GDM1 (cell line): ENCODE data around the gene TNFAIP8L2.

Experiments used
- DNase-seq: peaks from one replicate; lab custom pipeline; 2025; lab: John Stamatoyannopoulos, UW

Gene TNFAIP8L2

DNA sequence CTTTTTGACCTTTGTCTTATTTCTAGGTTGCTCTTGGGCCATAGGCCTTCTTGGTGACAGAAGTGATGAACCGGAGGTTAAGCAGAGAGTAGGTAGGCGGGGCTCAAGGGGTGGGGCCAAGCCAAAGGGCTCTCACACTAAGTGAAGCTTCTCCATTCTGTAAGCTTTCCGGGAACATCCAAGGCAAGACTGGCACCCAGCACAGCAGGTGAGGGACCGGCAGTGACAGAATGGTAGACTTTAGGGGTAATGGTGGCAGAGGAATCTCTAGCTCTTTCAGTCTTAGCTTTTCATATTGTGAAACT, at the start of gene TNFAIP8L2:
TNFAIP8L2 (plus strand) TSS at position 135 of the 305 bp plus-strand sequence. CDS start 2,049 bp downstream, outside the sequence.
- peak; percentile 72 for DNase-seq

DNA sequence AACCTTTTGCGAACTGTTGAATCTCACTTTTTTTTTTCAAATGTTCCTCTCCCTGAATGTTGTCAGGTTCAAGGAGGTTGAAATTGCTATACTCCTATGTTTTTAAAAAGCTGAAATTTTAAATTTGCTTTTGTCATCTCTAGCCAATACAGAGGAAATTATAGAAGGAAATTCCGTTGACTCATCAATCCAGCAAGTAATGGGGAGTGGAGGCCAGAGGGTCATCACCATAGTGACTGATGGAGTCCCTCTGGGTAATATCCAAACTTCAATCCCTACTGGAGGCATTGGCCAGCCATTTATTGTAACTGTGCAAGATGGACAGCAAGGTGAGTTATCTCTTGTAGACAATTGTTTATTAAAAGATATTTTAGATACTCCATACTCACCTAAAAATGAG, 49.6 kb upstream of the TNFAIP8L2 start:
- no peak for DNase-seq

DNA sequence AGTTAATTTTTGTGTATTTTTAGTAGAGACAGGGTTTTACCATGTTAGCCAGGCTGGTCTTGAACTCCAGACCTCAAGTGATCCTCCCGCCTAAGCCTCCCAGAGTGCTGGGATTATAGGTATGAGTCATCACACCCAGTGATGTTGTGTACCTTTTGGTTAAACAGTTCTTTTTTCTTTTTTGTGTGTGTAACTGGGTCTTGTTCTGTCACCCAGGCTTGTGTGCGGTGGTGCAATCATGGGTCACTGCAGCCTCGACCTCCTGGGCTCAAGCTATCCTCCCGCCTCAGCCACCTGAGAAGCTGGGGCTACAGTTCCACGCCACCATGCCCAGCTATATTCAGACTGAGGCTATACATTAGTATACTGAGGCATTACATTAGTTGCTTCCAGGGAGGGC, 48.1 kb upstream of the TNFAIP8L2 start:
- no peak for DNase-seq

DNA sequence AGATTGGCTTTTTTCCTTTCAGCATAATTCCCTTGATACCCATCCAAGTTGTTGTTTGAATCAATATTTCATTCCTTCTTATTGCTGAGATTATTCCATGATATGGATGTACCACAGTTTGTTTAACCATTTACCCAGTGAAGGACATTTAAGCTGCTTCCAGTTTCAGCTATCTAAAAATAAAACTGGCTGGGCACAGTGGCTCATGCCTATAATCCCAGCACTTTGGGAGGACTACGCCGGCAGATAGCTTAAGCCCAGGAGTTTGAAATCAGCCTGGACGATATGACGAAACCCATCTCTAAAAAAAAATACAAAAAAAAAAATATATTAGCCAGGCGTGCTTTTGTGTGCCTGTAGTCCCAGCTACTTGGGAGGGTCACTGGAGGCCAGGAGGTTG, 42.6 kb upstream of the TNFAIP8L2 start:
- no peak for DNase-seq

DNA sequence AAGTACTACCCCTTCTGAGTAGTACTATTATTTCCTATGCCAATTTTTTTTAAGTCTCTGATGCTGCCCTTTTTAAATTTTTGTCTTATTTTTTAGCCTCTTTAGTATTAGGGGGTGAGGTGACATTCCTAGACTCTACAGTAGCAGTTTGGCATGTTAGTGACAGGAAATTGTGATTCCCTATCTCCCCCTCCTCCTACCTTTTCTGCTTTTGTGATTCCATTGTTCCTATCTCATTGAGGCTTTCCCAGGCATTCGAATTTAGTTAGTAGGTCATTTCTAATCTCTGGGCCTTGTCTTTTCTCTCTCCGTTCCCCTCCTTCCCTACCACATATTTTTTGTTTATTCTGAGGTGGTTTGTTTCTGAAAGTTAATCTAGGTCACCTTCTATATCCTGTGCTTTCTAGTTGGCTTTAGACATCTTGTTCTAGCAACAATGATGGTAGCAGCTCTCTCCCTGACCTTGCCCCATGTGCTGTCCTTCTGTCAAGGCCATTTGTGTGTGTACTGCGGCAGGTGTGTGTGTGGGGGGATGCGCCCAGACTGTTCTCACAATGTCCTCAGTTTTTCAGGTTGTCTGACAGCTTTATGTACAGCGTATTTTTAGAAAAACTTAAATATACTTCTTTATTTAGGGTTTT, 31.6 kb upstream of the TNFAIP8L2 start:
- no peak for DNase-seq

DNA sequence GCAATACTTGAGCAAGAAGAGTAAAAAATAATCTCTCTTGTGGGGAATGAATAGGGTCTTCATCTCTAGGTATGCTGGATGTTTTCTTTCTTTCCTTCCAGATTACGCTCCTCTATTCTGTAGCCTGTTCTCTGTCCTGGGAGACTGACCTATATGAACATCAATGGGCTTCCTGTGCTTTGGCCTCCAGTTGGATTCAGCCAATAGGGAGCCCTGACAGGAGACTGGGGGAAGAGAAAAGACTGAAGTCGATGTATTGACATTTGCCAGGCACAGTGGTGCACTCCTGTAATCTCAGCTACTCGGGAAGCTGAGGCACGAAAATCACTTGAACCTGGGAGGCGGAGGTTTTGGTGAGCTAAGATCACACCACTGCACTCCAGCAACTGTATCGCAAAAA, 27.6 kb upstream of the TNFAIP8L2 start:
- no peak for DNase-seq

DNA sequence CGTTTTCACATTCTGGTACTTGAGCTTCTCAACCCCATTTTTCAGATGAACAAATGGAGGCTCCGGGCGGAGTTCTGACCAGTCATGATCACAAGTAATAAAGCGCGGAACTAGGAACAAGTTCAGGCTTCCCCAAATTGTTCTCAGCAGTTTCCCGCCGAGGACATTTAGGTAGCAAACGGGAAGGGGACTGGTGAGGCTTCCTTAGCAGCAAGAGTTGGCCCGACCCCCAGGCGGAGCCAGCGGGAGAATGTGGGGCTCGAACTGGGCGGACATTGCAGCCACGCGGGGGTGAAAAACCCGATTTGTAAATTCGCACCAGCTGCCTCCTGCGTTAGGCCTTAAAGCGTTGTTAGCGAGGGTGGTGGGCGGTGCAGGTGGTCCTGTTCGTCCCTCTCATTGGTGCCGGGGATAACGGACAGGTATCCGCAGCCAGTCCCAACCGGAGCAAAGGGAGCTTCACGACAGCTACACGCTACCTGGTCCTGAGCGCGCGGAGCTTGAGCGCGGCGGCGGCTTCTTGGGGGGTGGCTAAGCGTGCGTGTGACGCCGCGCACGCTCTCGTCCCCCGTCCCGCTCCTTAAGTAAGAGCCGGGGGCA, 25.4 kb upstream of the TNFAIP8L2 start:
- DNase-seq, result no peak

DNA sequence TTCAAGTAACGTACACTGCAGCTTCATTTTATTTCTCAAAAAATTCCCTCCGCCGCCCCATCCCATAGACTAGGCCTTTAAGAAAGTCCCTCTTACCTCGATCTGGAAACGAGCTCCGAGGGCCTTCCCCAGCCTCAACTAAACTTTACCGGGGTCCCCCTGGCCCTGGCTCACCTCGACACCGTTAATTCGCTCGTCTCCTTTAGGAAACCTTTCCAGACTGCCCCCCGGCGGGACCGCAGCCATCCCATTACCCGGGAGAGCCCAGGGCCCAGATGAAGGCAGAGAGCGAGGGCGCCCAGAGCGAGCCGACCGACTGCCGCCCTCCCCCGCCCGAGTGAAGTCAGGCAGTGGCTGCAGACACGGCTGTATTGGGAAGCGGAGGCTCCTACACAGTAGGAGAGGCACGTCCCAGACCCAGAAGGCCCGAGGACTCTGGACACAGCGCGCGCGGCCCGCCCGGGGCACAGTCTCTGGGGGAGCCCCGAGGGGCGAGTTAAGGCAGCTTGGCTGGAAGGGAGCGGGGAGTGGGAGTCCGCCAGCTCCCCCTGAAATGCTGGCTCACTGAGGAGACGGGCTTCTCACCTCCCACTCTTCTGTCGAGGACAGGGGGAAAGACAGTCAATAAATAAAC, 24.6 kb upstream of the TNFAIP8L2 start:
- no peak for DNase-seq

DNA sequence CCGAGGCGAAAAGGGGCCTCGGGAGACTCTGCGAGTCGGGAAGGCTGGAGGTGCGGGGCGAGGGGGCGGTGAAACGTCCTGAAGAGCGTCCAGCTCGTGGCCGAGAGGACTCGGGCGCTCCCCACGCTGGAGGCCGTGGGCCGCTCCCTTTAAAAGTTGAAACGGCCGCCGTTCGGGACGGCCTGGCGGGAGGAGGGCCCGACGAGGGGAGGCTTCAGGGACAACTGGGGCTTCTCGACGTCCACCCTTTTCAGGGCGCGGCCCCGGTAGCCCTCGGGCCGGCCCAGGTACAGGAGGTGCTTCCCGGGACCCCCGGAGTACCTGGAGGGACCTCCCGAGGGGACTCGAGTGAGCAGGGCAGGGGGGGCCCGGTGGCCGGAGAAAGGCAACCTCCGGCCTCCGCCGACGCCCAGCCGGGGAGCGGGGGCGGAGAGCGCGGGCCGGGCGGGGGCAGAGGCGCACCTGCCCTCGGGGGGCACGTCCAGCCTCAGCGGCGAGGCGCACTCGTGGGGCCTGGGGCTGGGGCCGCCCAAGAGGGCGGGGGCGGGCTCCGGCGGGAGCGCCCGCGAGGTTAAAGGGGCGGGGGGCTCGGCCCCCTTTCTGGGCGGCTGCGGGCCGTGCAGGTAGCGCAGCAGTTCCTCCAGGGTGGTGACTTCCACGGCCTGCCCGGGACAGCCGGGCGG, 24.0 kb upstream of the TNFAIP8L2 start:
- no peak for DNase-seq

DNA sequence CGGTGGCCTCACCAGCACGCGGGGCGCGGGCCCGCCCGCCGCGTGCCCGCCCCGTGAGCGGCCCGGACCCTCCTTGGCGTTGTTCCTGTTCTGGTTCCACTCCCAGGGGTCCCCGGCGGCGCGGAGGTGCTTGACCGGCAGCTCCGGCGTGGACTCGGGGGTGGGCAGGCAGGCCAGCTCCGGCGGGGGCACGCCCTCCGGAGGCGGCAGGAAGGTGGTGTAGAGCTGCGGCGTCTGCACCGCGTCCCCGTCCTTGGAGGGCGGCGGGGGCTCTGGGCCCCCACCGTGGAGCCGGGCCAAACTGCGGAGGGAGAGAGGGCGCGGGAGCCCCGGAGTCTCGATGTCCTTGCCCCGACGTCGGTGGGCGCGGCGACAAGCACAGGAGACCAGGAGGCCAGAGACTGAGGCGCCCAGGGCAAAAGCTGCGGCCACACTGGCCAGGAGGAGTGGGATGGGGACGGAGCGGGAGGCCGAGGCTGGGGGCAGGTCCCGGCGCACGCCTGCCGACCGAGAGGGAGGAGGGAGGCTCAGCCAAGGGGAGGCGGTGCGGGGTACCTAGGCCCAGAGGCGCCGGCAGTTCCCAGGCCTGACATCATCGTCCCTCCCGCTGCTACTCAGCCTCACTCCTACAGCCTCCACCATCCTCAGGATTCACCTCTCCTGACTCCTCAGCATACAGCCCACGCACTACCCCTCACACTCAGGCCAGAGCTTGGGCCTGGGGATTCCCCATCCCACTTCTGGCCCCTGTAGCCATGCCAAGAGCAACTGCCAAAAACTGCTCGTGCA, 23.2 kb upstream of the TNFAIP8L2 start:
- DNase-seq, result no peak

DNA sequence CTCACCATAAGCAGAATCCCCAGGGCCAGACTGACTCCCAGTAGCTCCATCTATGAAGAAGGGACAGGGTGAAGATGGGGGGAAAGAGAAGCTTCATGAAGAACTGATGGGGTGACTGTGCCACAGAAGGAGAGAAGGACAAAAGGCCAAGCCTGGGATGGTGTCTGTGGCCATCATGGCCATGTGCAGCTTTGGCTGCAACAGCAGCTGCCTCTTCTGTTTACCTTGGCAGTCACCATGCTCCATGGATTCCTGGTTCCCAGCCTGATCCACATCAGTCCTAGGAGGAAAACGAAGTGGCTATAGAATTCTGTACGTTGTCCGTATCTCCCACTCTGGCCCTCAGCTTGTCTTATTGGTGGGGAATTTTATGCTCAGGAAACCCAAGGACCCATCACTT, 22.1 kb upstream of the TNFAIP8L2 start:
- no peak for DNase-seq

DNA sequence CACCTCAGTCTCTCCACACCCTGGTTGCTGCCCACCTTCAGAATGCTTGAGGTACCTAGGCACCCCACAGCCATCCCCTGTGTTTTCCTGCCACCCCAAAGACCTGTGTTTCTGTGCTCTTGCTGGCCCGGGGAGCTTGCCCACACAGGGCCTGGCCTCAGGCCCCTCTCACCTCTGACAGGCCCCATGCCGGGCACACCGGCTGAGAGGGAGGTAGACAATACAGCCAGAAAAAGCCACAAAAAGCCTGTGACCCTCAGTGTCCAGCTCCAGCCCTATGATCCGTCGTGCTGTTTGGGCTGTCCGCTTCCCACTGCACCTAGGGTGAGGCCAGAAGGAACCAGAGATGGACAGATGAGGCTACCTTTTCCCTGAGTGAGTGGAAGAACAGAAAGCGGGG, 21.5 kb upstream of the TNFAIP8L2 start:
- no peak for DNase-seq

DNA sequence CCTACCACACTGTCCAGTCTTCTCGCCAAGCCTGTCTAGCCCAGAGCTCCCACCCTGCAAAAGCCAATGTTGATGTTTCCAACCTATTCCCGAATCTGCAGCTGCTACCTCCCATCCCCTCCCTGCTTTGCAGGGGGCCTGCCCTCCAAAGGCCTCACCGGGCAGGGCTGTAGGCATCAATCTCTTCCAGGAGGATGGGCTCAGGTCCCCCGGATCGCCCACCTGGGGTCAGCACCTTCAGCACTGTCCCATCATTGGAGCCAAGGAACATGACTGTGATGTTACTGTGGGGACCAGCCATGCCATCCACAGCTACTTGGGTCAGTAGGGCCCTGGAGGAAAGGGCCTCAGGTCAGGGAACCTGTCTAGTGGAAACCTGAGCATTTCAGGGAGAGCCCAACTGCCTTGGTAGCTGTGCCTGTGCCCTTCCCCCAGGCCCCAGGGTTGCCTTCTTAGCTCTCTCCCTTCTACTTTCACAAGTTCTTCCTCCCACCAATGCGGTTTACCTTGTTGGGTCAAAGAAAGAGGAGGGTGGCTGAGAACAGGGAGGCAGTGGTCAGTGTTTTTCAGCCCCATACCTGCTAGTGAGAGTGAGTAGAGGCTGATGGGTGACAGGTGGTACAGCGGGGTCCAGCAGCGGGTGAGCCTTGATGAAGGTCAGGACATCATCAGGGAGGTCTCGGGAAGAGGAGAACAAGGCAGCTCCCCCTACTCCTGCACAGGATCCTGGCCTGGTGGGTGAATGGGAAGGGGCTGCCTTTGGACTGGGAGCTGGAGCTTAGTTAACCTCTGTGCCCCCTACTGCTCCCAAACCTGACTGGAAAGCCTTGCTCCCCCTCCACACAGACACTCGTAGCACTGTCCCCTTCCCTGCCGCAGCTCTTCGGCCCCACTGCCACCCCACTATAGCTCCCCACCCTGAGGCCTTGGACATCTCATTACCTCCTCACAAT, 20.7 kb upstream of the TNFAIP8L2 start:
- no peak for DNase-seq

DNA sequence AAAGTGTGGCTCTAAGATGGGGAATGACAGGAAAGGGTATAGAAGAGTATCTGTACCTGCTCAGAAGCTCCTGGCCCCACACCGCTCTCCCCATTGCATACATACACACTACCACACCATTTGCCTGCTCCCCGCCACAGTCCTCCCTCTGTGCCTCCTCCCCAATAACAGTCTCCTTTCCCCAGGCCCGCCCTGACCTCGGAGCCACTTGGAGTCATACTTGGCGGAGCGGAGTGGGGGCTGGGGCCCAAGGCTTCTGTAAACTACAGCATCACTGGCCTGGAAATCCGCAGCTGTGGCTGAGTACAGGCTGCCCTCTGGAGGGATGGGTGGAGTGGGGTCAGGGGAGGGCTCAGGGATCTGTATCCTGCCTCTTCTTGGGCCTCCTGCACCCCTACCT, 18.7 kb upstream of the TNFAIP8L2 start:
- DNase-seq, result no peak

DNA sequence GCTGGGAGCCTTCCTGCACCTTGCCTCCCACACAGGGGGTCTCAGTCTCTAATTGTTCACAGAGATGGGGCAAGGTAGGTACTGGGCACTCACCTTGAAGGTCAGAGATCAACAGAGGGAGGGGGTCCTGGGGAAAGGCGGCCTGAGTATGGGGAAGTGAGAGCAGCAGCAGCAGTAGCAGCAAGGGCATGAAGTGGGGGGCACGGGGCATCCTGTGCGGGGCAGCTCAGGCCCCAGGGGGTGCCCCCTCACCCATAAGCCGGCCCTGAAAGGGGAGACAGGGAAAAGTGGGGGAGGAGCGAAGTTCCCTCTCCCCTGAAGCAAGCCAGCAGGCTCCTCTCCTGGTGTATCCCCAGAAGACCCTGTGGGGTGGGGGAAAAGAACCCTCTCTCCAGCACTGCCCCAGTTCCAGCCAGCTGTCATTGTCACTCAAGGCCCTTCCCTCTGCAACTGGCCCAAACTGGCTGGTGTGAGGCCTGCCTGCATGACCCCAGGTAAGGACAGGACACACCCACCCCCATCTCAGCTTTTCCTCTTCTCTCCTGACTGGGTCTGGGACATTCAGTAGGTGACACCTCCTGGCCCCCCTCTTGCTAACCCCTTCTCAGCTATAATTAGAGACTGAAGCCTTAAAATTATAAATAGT, 13.9 kb upstream of the TNFAIP8L2 start:
- DNase-seq, result no peak

DNA sequence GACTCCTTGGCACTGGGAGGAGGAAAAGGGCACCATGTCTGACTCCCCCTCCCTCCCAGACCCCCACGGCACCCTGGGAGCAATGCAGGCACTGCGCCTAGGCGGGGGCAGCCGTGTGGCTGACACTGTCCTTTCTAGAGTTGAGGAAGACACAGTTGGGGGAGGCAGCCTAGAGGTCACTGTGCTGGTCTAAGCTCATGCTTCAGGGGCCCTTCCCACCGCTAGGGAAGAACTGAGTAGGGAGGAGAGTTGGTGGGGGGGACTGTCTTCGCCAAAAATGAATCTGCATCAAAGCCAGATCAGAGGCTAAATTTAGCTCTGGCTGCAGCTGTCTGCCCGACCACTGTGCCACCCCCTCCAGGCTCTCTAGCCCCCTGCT, 13.4 kb upstream of the TNFAIP8L2 start:
- DNase-seq, result no peak

DNA sequence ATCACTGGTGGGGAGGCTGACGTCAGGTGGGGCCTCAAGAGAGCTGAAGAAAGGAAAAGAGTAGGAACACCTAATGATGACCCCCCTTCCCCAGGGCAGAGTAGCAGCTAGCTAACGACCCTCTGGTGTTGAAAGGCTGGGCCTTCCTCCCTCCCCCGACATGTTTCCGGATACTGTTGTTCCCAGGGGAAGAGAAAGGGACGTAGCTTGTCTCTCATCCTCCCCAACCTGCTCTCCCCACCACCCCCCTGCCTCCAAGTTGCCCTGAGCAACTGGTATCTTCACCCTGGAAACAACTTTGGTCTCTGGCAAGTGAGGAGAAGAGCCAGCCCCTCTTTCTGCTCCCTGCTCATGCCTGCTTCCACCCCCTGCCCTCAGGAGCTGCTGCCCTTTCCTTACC, 12.5 kb upstream of the TNFAIP8L2 start:
- no peak for DNase-seq

DNA sequence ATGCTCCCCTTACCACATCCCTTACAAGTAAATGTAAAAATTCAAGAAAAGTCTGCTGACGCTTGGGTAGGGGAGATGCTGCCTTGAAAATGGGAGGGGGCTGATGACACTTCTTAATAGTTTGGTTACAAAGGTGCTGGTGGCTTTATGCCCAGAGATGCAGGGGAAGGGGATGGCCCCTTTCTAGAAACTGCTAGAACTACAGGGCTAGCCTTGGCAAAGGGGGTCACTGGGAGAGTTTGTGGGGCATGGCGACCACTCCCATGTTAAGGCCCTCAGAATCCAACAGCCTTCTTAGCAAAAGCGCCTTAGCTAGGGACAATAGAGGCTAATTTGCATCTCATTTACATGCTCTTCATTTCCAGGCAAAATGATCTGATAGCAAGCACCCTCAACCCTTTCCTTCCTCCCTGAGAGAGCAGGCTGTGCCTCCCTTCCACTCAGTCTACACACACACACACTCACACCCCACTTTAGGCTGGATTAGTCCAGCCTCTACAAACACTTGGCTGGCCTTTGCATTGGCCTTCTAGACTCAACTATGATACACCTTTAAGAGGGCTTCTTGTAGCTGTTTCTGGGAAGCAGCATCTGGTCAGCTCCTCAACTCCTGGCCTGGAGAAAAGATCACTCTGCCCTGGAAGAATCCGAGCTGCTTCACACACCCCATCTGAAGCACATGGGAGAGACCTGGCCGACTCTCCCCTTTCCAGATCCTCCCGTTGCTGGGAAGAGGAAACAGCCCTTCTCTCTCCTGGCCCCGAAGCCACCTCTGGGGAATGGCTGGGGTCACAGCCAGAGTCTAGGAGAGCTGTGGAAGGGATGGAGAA, 11.8 kb upstream of the TNFAIP8L2 start:
- no peak for DNase-seq

DNA sequence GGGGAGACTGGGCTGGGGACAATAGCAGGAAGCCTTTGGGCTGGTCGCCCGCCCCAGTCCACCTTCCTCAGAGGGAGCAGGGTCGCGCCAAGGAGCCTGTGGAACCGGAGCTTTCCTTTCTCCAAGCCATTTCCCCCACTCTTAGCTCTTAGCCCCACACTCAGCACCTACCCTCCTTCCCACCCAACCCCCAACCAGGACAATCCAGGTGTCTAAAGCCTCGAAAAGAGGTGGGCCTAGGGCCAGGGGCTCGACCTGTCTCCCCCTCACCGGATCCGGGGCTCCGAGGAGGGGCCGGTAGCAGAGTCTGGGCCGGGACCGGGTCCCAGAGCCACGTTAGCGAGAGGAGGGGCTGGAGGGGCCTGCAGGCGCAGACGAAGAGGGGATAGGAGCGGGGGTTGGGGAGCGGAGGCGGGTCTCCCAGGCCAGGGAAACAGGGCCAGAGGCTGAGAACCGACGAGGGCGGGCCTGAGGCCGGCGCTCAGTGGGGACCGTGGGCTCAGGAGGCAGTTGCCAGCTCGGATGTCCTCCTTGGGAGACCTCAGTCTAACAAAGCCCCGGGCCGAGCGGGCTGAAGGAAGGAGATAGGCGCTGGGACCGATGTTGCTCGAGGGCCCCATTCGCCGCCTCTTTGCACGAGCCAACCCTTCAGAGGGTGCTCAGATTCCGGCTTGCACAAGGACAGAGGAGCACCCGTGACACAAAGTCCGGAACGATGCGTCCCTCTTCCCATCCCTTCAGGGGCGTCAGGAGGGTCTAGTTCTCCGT, 11.0 kb upstream of the TNFAIP8L2 start:
- DNase-seq, result no peak
